Vagina (tissue), 2 donors: Measurements from ENCODE around the gene SGMS2.

Experiments used
- POLR2A ChIP-seq, 2 donors: fragments of 450-650 bp; IDR thresholded peaks; one replicate each; pipeline ENCODE4 v1.6.1; 2017; ENCODE audit warnings: antibody characterized with exemption in 2 of 2, mild to moderate bottlenecking in 2 of 2, moderate library complexity in 2 of 2
- POLR2AphosphoS5 ChIP-seq, 2 donors: sonication (generic); formaldehyde crosslinking; IDR thresholded peaks; one replicate each; pipeline ENCODE4 v1.9.0; 2017; ENCODE audit warnings: antibody characterized with exemption in 2 of 2, mild to moderate bottlenecking in 2 of 2, low read depth in 1 of 2; ENCODE audit not compliant: insufficient read depth in 1 of 2
- TF ChIP-seq, protein P1 (sequence below), 3 experiments: fragments of 450-650 bp in 2 of 3; fragments of 200-600 bp in 1 of 3; sonication (generic) in 1 of 3; IDR thresholded peaks; one replicate each; pipeline ENCODE4 v1.5.1; 2017 to 2019; ENCODE audit warnings: antibody characterized with exemption in 3 of 3, mild to moderate bottlenecking in 2 of 3, moderate library complexity in 2 of 3

DNA sequence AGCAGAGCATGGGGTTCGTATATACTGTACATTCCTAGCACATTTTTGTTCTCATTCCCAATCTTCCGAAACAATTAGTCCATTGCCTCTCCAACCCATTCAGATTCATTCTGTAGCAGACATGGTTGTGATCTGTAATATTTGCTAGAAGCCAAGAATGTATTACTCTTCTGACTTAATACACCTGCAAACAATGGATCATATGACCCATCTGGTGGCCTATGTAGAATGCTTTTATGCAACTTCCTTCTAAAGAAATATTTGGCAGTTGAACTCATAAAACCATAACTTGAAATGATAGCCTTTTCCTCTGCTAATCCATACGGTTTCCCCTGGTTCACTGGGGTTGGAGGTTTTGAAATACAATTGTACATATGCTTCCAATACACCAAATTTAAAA is 32.8 kb upstream of the SGMS2 start:
- TF ChIP-seq, protein P1, sequence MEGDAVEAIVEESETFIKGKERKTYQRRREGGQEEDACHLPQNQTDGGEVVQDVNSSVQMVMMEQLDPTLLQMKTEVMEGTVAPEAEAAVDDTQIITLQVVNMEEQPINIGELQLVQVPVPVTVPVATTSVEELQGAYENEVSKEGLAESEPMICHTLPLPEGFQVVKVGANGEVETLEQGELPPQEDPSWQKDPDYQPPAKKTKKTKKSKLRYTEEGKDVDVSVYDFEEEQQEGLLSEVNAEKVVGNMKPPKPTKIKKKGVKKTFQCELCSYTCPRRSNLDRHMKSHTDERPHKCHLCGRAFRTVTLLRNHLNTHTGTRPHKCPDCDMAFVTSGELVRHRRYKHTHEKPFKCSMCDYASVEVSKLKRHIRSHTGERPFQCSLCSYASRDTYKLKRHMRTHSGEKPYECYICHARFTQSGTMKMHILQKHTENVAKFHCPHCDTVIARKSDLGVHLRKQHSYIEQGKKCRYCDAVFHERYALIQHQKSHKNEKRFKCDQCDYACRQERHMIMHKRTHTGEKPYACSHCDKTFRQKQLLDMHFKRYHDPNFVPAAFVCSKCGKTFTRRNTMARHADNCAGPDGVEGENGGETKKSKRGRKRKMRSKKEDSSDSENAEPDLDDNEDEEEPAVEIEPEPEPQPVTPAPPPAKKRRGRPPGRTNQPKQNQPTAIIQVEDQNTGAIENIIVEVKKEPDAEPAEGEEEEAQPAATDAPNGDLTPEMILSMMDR (IDR thresholded peaks at IDR 0.05), result no peak
- TF ChIP-seq POLR2A (IDR thresholded peaks at IDR 0.05) (no peak), POLR2AphosphoS5 (IDR thresholded peaks at IDR 0.05; ENCODE audit: insufficient read depth in 1 of 2, low read depth in 1 of 2) (no peak)
